Muscle layer of colon (tissue), 2 donors: ENCODE results near the gene IFIT5.
A peak's percentile ranks its signal among the peaks of the same experiment; 100 is the strongest.
"Not testable (repeated sequence)": the region's sequence is repeated elsewhere in the genome, so short reads cannot be mapped to it uniquely, and the experiment has no call there.

Source experiments
- H3K27ac ChIP-seq: one replicate; pipeline ENCODE4 v1.7.0; 2013; ENCODE audit warnings: low read depth, mild to moderate bottlenecking, low read length, moderate library complexity
- H3K27me3 ChIP-seq, 2 donors: one replicate each; pipeline ENCODE4 v1.7.0; 2013; ENCODE audit warnings: low read length in 2 of 2, mild to moderate bottlenecking in 2 of 2; ENCODE audit not compliant: insufficient read depth in 2 of 2, control insufficient read depth in 1 of 2
- H3K36me3 ChIP-seq: one replicate; pipeline ENCODE4 v1.7.0; 2013; ENCODE audit warnings: mild to moderate bottlenecking, low read length; ENCODE audit not compliant: insufficient read depth
- H3K4me1 ChIP-seq: one replicate; pipeline ENCODE4 v1.7.0; 2013; ENCODE audit warnings: mild to moderate bottlenecking, low read length; ENCODE audit not compliant: insufficient read depth
- H3K4me3 ChIP-seq, 2 donors: one replicate each; pipeline ENCODE4 v1.7.0; 2013; ENCODE audit warnings: low read length in 2 of 2, low read depth in 1 of 2, mild to moderate bottlenecking in 1 of 2, moderate library complexity in 1 of 2
- H3K9ac ChIP-seq: one replicate; pipeline ENCODE4 v1.7.0; 2013; ENCODE audit warnings: low read length
- H3K9me3 ChIP-seq: one replicate; pipeline ENCODE4 v1.7.0; 2013; ENCODE audit warnings: mild to moderate bottlenecking, low read length
- donor health status: abdominal sarcoma.
- donor health status: Adenocarcinoma of cecum.

IFIT5 gene

DNA sequence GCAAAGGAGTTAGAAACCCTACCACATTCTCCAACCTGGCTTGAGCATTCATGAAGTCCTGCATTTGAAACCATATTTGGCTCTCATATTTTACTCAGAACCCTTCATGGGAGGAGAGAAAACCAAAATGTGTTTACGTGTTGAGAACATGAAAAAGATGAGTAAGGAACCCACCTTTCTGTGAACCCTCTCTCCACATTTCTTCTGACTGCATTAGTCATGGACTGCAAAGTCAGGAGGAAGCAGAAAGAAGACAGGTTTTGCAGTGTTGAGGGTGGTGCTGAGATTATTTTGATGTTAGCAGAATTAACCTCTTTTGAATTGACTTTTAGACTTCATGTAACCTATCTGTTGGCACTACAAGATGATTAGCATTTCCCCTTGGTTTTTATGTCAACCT lies 31.6 kb upstream of the IFIT5 start:
- Histone ChIP-seq H3K9me3 (no peaks in the 10 kb centered on the region), H3K36me3 (no peaks in the 10 kb centered on the region), H3K4me1 (no peaks in the 10 kb centered on the region), H3K9ac (no peak overlapping the region), H3K4me3 (no peak overlapping the region), H3K27ac (no peak overlapping the region), H3K27me3 (no peaks in the 10 kb centered on the region)

- Histone ChIP-seq H3K9ac (no peak overlapping the region), H3K27me3 (no peaks in the 10 kb centered on the region), H3K27ac (no peak overlapping the region), H3K4me3 (no peak overlapping the region), H3K36me3 (no peaks in the 10 kb centered on the region), H3K4me1 (no peaks in the 10 kb centered on the region), H3K9me3 (no peaks in the 10 kb centered on the region)
Observed at GRCh38 chr10:89384474-89385340, 29.7 kb upstream of the IFIT5 start.

- Histone ChIP-seq H3K9ac (no peak overlapping the region), H3K9me3 (no peaks in the 10 kb centered on the region), H3K27ac (no peak overlapping the region), H3K4me1 (peaks cover 27% of the 10 kb centered on the region), H3K27me3 (no peaks in the 10 kb centered on the region), H3K36me3 (no peaks in the 10 kb centered on the region), H3K4me3 (no peak overlapping the region)
Observed at GRCh38 chr10:89388806-89389205, 25.6 kb upstream of the IFIT5 start.

DNA sequence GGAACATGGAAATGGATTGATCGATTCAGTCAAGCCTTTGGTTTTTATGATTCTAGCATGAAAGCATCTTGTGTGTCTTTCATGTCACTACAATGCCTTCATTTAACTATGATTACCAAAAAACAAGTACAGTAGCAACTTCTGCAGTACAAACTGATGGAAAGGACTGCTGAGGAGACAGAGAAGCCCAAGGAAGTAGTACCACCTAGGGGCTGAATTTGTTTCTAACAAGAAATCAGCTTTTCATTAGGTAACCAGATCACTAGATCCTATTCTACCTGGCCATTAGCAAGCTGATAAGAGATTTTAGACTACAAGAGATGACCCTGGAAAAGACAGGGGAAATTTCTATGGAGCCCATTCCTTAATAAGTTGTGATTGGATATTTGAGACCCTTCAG lies 25.1 kb upstream of the IFIT5 start:
- Histone ChIP-seq H3K36me3 (no peaks in the 10 kb centered on the region), H3K9ac (no peak overlapping the region), H3K9me3 (no peaks in the 10 kb centered on the region)

DNA sequence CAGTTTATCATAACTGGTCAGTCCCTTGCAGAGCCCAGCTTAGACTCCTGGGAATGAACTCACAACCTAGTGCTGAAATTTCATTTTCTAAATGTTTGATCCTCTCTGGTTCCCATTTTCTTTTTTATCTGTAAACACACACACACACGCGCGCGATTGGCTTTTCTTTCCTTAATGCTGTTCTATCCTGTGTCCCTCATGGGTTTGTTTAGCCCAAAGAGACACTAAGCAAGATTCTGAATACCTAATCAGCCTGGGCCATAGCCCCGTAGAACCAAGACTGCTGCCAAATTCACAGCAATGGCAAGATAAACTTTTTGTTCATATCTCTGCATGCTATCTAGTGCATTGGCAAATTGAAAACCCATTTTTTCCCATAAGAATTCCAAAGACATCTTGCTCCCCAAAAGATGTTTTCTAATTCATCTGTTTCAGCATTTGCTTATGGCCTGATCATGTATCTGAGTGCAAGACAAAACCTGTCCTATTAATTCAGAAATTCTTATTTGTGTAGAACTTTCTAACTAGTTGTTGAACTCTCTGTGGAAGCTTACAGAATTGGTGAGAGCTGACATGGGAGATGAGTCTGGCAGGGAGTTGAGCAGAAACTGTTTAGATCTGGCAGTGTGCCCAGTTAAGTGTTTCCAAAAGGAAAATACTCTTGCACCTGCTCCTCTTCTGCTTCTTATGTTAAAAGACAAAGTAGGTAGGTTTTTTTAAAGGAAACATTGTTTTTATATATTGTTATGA lies 23.7 kb upstream of the IFIT5 start:
- Histone ChIP-seq H3K9ac (no peak overlapping the region), H3K27ac (no peak overlapping the region), H3K4me1 (peaks cover 40% of the 10 kb centered on the region), H3K9me3 (no peaks in the 10 kb centered on the region), H3K4me3 (no peak overlapping the region), H3K27me3 (no peaks in the 10 kb centered on the region), H3K36me3 (no peaks in the 10 kb centered on the region)

More for the DNA sequence above, 25.1 kb upstream of the IFIT5 start:
- H3K4me1 ChIP-seq = peaks cover 31% of the 10 kb centered on the region
- no peaks in the 10 kb centered on the region for H3K27me3 ChIP-seq
- no peak overlapping the region for H3K27ac ChIP-seq
- no peak overlapping the region for H3K4me3 ChIP-seq

DNA sequence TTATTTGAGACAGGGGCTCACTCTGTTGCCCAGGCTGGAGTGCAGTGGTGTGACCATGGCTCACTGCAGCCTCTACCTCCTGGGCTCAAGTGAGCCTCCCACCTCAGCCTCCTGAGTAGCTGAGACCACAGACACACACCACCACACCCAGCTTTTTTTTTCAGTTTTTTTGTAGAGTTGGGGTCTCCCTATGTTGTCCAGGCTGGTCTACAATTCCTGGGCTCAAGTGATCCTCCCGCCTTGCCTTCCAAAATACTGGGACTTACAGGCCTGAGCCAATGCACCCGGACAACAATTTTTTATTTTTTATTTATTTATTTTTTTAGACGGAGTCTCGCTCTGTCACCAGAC lies 23.2 kb upstream of the IFIT5 start:
- H3K4me3 ChIP-seq, H3K27me3 ChIP-seq, H3K9me3 ChIP-seq, H3K36me3 ChIP-seq, H3K9ac ChIP-seq, H3K27ac ChIP-seq: not testable (repeated sequence)
- H3K4me1 ChIP-seq = peaks cover 40% of the 10 kb centered on the region

DNA sequence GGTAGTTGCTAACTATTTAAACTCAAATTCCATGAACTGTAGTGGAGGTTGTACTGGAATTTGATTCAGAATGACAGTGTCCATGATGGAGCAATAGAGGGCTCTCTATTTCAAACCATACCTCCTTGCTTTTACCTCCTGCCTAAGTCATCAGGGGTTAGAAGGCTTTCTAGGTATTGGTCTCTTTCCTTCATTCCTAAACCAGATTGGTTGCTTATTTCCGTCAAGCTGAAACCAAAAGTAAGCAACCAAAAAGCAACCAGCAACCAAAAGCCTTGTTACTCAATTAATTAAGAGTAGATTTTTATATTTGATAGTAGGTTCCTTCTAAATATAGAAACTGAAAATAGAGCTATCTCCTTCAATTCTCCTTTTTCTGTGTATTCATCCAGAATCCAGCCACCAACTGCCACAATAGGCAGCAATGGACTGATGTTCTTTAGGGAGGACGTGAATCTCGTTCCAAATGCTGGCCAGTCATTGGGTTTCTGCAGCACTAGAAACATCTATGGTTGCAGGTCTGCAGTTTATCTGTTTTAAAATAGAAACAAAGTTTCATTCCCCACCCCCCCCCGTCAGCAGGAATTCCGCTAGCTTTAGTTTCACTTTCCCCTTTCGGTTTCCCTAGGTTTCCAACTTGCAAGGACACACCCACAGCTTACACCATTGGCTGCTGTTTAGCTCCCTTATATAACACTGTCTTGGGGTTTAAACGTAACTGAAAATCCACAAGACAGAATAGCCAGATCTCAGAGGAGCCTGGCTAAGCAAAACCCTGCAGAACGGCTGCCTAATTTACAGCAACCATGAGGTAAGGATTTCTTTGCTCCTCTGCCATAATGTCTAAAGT lies 22.2 kb upstream of the IFIT5 start, which contains the start of gene IFIT1:
Gene IFIT1 (plus strand): TSS at position 717 of the 850 bp plus-strand sequence. CDS start 90 bp downstream, at position 807.
- H3K9ac ChIP-seq = peak within 1 kb of the TSS; percentile 59
- H3K4me3 ChIP-seq = peak within 1 kb of the TSS; percentile 40 to 66
- H3K36me3 ChIP-seq = no peaks in the 10 kb centered on the region
- H3K27ac ChIP-seq = peak within 1 kb of the TSS; percentile 67
- peaks cover 40% of the 10 kb centered on the region for H3K4me1 ChIP-seq
- H3K27me3 ChIP-seq = no peaks in the 10 kb centered on the region
- no peaks in the 10 kb centered on the region for H3K9me3 ChIP-seq

GRCh38 chr10:89392974-89393373 lies 21.4 kb upstream of the IFIT5 start:
- H3K9ac ChIP-seq = peak overlapping the region; percentile 35
- H3K27ac ChIP-seq = peak overlapping the region; percentile 67
- H3K4me3 ChIP-seq = peak overlapping the region; percentile 40 to 66
- H3K36me3 ChIP-seq = no peaks in the 10 kb centered on the region
- H3K4me1 ChIP-seq = peaks cover 40% of the 10 kb centered on the region
- no peaks in the 10 kb centered on the region for H3K9me3 ChIP-seq
- no peaks in the 10 kb centered on the region for H3K27me3 ChIP-seq

DNA sequence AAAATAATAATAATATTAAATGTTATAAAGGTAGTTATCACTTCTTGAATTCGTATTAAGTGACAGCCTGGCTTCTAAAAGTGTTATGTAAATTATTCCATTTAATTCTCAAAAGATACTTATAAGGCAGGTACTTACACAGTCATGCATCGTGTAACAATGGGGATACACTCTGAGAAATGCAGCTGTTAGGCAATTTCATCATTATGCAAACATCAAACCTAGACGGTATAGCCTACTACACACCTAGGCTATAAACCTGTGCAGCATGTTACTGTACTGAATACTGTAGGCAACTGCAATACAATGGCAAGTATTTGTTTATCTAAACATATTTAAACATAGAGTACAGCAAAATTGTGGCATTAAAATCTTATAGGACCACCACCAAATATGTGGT lies 20.5 kb upstream of the IFIT5 start:
- Histone ChIP-seq H3K9me3 (no peaks in the 10 kb centered on the region), H3K9ac (no peak overlapping the region), H3K27me3 (no peaks in the 10 kb centered on the region), H3K27ac (no peak overlapping the region), H3K4me3 (peak overlapping the region in 1 of 2 donors; percentile 52), H3K4me1 (peaks cover 40% of the 10 kb centered on the region), H3K36me3 (no peaks in the 10 kb centered on the region)

DNA sequence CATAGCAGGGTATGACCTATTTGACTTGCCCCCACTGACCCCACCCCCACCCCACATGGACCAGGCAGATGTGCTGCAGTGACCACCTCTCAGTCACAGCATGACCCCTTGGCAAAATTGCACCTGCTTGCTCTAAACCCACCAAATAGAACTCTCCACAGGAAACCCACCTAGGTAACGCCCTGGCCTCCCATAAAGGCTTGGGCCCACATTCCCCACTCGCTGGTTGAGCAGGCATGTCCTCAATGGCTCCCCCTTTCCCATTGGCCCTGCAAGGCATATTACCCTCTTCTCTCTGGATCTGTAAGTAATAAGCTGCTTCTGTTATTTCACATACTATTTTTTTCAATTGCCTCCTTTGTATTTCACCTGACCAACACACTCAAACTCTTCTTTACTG lies 19.2 kb upstream of the IFIT5 start:
- Histone ChIP-seq H3K4me3 (no peak overlapping the region), H3K9ac (no peak overlapping the region), H3K27me3 (no peaks in the 10 kb centered on the region), H3K4me1 (peaks cover 40% of the 10 kb centered on the region), H3K27ac (no peak overlapping the region), H3K9me3 (no peaks in the 10 kb centered on the region), H3K36me3 (no peaks in the 10 kb centered on the region)
